GM13977 (cell line): ENCODE measurements around the gene KDM8.

Experiments
- DNase-seq: peaks from one replicate; pipeline ENCODE4 v3.0.0; 2012; ENCODE audit warnings: low spot score
- CTCF ChIP-seq: IDR thresholded peaks from 2 replicates; pipeline ENCODE4 v1.5.1; 2012; ENCODE audit warnings: mild to moderate bottlenecking, control low read depth; ENCODE audit not compliant: insufficient read depth; ENCODE audit errors: extremely low read depth, missing control alignments
- in situ Hi-C: fragments of 300-500 bp; cut with MboI; formaldehyde crosslinking; loops from one replicate; pipeline ENCODE4 v1.12.0; 2022; ENCODE audit warnings: low sequenced_read_pairs, low pct_unique_long_range_greater_than_20kb, mixed read lengths, inconsistent platforms; ENCODE audit not compliant: unreplicated experiment

KDM8 gene

GRCh38 chr16:27240948-27241531 lies 37.7 kb downstream of the KDM8 start:
- no peak for TF ChIP-seq CTCF
- in situ Hi-C loops = loop anchor here (5.0 kb wide), 1 partner anchor 76 kb away; no protein-coding TSS in a partner anchor
- DNase-seq = no peak

- no peak for TF ChIP-seq CTCF
- in situ Hi-C loops = loop anchor here (5.0 kb wide), 1 partner anchor 76 kb away; no protein-coding TSS in a partner anchor
- DNase-seq = no peak
Observed at GRCh38 chr16:27241658-27242057, 38.3 kb downstream of the KDM8 start.

- no peak for TF ChIP-seq CTCF
- DNase-seq = no peak
- in situ Hi-C loops = loop anchor here (5.0 kb wide), 1 partner anchor 75 kb away; no protein-coding TSS in a partner anchor
Observed at GRCh38 chr16:27242398-27242797, 39.1 kb downstream of the KDM8 start.

GRCh38 chr16:27242868-27243590 lies 39.7 kb downstream of the KDM8 start:
- in situ Hi-C loops = loop anchor here (5.0 kb wide), 1 partner anchor 74 kb away; no protein-coding TSS in a partner anchor
- TF ChIP-seq CTCF = no peak
- no peak for DNase-seq

- in situ Hi-C loops = loop anchor here (5.0 kb wide), 1 partner anchor 73 kb away; no protein-coding TSS in a partner anchor
- no peak for TF ChIP-seq CTCF
Observed at GRCh38 chr16:27243725-27244362, 40.5 kb downstream of the KDM8 start.

GRCh38 chr16:27244363-27244755 lies 41.0 kb downstream of the KDM8 start:
- TF ChIP-seq CTCF = no peak
- in situ Hi-C loops = loop anchor here (5.0 kb wide), 1 partner anchor 73 kb away; no protein-coding TSS in a partner anchor
- no peak for DNase-seq

More at GRCh38 chr16:27243725-27244362, 40.5 kb downstream of the KDM8 start:
- no peak for DNase-seq
